H1 (cell line): Measurements from ENCODE around the gene RELT. TPM values are rescaled to one million over a fixed set of nuclear protein-coding genes. Genes with fewer than 3 reads are reported as not detected.

Experiments used
- CTCF ChIA-PET: fragments of 300-600 bp; sonication (Branson Sonifier 250); formaldehyde crosslinking; loops from one replicate; lab custom pipeline; 2021; ENCODE audit not compliant: partially characterized antibody; lab: Charles Lee
- POLR2A ChIA-PET: fragments of 300-600 bp; sonication (Branson Sonifier 250); formaldehyde crosslinking; loops from one replicate; lab custom pipeline; 2021; ENCODE audit warnings: inconsistent platforms; ENCODE audit not compliant: partially characterized antibody; lab: Charles Lee
- DNase-seq, 2 experiments: peaks; one replicate each; pipeline versions ENCODE4 v3.0.0 to v3.0.0-alpha.2; 2010 to 2022; ENCODE audit warnings: low spot score in 2 of 2, low read depth in 1 of 2, mixed read lengths in 1 of 2
- FAIRE-seq: peaks from 2 replicates; lab custom pipeline; 2011; peaks lifted over from hg19 to GRCh38; lab: Jason Lieb, UNC
- H2AFZ ChIP-seq: 2 replicates; pipeline ENCODE4 v1.8.1; 2012; ENCODE audit warnings: low read length, inconsistent platforms
- H2AK5ac ChIP-seq: 2 replicates; pipeline ENCODE4 v1.6.1; 2013; ENCODE audit warnings: low read depth, low read length
- H2BK120ac ChIP-seq: replicated peaks from 2 replicates; pipeline ENCODE3; 2013; ENCODE audit warnings: low read depth, low read length, inconsistent platforms
- H2BK12ac ChIP-seq: 2 replicates; pipeline ENCODE4 v1.6.1; 2013; ENCODE audit warnings: low read depth, low read length
- H2BK15ac ChIP-seq: 2 replicates; pipeline ENCODE4 v1.6.1; 2013; ENCODE audit warnings: low read length
- H2BK20ac ChIP-seq: 2 replicates; pipeline ENCODE4 v1.6.1; 2013; ENCODE audit warnings: low read length
- H2BK5ac ChIP-seq: 2 replicates; pipeline ENCODE4 v1.6.1; 2013; ENCODE audit warnings: low read depth, low read length
- H3K14ac ChIP-seq: 2 replicates; pipeline ENCODE4 v1.6.1; 2013; ENCODE audit warnings: inconsistent platforms; ENCODE audit not compliant: insufficient read length
- H3K18ac ChIP-seq: 2 replicates; pipeline ENCODE4 v1.6.1; 2013; ENCODE audit warnings: low read length; ENCODE audit errors: extremely low read depth
- H3K23ac ChIP-seq: 2 replicates; pipeline ENCODE4 v1.6.1; 2013; ENCODE audit warnings: inconsistent platforms; ENCODE audit not compliant: insufficient read length
- H3K23me2 ChIP-seq: 2 replicates; pipeline ENCODE4 v1.6.1; 2013; ENCODE audit warnings: low read depth, low read length
- H3K27ac ChIP-seq: 2 replicates; pipeline ENCODE4 v1.6.1; 2011; ENCODE audit warnings: low read depth, low read length, inconsistent platforms
- H3K27me3 ChIP-seq, 4 experiments: replicated peaks in 1 of 4; 1 replicate in 1 of 4; 2 replicates in 3 of 4; pipeline versions ENCODE4 v1.6.1 to v1.8.1; 2011 to 2013; ENCODE audit warnings: low read length in 3 of 4, mild to moderate bottlenecking in 3 of 4, inconsistent platforms in 2 of 4, mixed read lengths in 2 of 4, moderate library complexity in 1 of 4; ENCODE audit not compliant: control insufficient read depth in 3 of 4, insufficient read depth in 3 of 4; ENCODE audit errors: extremely low read depth in 1 of 4
- H3K36me3 ChIP-seq, 4 experiments: 2 replicates each; pipeline versions ENCODE4 v1.6.1 to v1.8.1; 2011 to 2013; ENCODE audit warnings: mild to moderate bottlenecking in 4 of 4, low read length in 3 of 4, moderate library complexity in 2 of 4, control low read depth in 1 of 4, inconsistent platforms in 1 of 4; ENCODE audit not compliant: insufficient read depth in 4 of 4, control insufficient read depth in 2 of 4
- H3K4ac ChIP-seq: replicated peaks from 2 replicates; pipeline ENCODE3; 2013; ENCODE audit warnings: low read length, low read depth, mixed read lengths, inconsistent platforms; ENCODE audit not compliant: insufficient read length
- H3K4me1 ChIP-seq, 4 experiments: replicated peaks in 1 of 4; 1 replicate in 1 of 4; 2 replicates in 3 of 4; pipeline versions ENCODE4 v1.6.1 to v1.8.1; 2011 to 2013; ENCODE audit warnings: low read length in 3 of 4, inconsistent platforms in 2 of 4, mixed read lengths in 1 of 4; ENCODE audit not compliant: insufficient read depth in 4 of 4, control insufficient read depth in 3 of 4
- H3K4me2 ChIP-seq, 2 experiments: 2 replicates each; pipeline versions ENCODE4 v1.6.1 to v1.8.1; 2011 to 2013; ENCODE audit warnings: low read depth in 2 of 2, low read length in 2 of 2, control low read depth in 1 of 2, inconsistent platforms in 1 of 2, mild to moderate bottlenecking in 1 of 2; ENCODE audit not compliant: insufficient read depth in 1 of 2
- H3K4me3 ChIP-seq, 4 experiments: fragments of 200-600, 300-600 bp in 1 of 4; sonication (generic), shearing (Covaris generic), sonication (Bioruptor Twin) in 1 of 4; 2 replicates each; pipeline versions ENCODE4 v1.5.1 to v1.8.1; 2011 to 2016; ENCODE audit warnings: low read length in 4 of 4, low read depth in 3 of 4, control low read depth in 2 of 4, inconsistent platforms in 2 of 4, mild to moderate bottlenecking in 2 of 4, mixed read lengths in 1 of 4, moderate library complexity in 1 of 4; ENCODE audit not compliant: insufficient read depth in 2 of 4; ENCODE audit errors: extremely low read depth in 1 of 4
- H3K56ac ChIP-seq: replicated peaks from 2 replicates; pipeline ENCODE3; 2013; ENCODE audit warnings: low read depth, mild to moderate bottlenecking, mixed read lengths, low read length, inconsistent platforms; ENCODE audit not compliant: insufficient read length
- H3K79me1 ChIP-seq: 2 replicates; pipeline ENCODE4 v1.6.1; 2013; ENCODE audit warnings: low read depth, low read length, control low read depth
- H3K79me2 ChIP-seq, 2 experiments: 2 replicates each; pipeline versions ENCODE4 v1.6.1 to v1.8.1; 2012 to 2013; ENCODE audit warnings: low read length in 2 of 2, mild to moderate bottlenecking in 2 of 2, inconsistent platforms in 1 of 2; ENCODE audit not compliant: insufficient read depth in 2 of 2, control insufficient read depth in 1 of 2
- H3K9ac ChIP-seq, 4 experiments: replicated peaks in 1 of 4; 1 replicate in 1 of 4; 2 replicates in 3 of 4; pipeline versions ENCODE4 v1.6.1 to v1.8.1; 2011 to 2013; ENCODE audit warnings: low read depth in 3 of 4, low read length in 3 of 4, control low read depth in 2 of 4, mild to moderate bottlenecking in 2 of 4, moderate library complexity in 2 of 4, inconsistent platforms in 1 of 4; ENCODE audit errors: extremely low read depth in 1 of 4
- H3K9me3 ChIP-seq, 2 experiments: 2 replicates each; pipeline versions ENCODE4 v1.6.1 to v1.8.1; 2012 to 2013; ENCODE audit warnings: mild to moderate bottlenecking in 2 of 2, moderate library complexity in 2 of 2, control low read depth in 1 of 2, inconsistent platforms in 1 of 2, low read depth in 1 of 2, low read length in 1 of 2, mixed read lengths in 1 of 2; ENCODE audit not compliant: insufficient read depth in 2 of 2
- H4K20me1 ChIP-seq, 2 experiments: replicated peaks in 1 of 2; 2 replicates each; pipeline versions ENCODE3 to v1.8.1; 2011 to 2013; ENCODE audit warnings: inconsistent platforms in 2 of 2, low read length in 2 of 2, mild to moderate bottlenecking in 1 of 2; ENCODE audit not compliant: insufficient read depth in 2 of 2, control insufficient read depth in 1 of 2
- H4K5ac ChIP-seq: 2 replicates; pipeline ENCODE4 v1.6.1; 2013; ENCODE audit warnings: low read length, low read depth, mixed read lengths, inconsistent platforms; ENCODE audit not compliant: insufficient read length
- H4K8ac ChIP-seq: 2 replicates; pipeline ENCODE4 v1.8.0; 2013; ENCODE audit warnings: mild to moderate bottlenecking, moderate library complexity, low read length, inconsistent platforms; ENCODE audit not compliant: insufficient read depth; ENCODE audit errors: extremely low read depth
- H4K91ac ChIP-seq: replicated peaks from 2 replicates; pipeline ENCODE3; 2013; ENCODE audit warnings: low read length, mixed read lengths, inconsistent platforms; ENCODE audit not compliant: insufficient read length
- CBX8 ChIP-seq: fragments of 300-800, 300-1000 bp; sonication (generic); IDR thresholded peaks from 2 replicates; pipeline ENCODE4 v1.7.1; 2016; ENCODE audit warnings: low read depth, low read length, borderline replicate concordance
- CTBP2 ChIP-seq: IDR thresholded peaks from 2 replicates; pipeline ENCODE4 v1.7.0; 2011; ENCODE audit warnings: borderline replicate concordance, mild to moderate bottlenecking, moderate library complexity, mixed read lengths, low read length; ENCODE audit not compliant: insufficient read depth, insufficient read length
- EZH2 ChIP-seq: fragments of 200-600 bp; sonication (generic); IDR thresholded peaks from 2 replicates; pipeline ENCODE4 v1.7.1; 2012; ENCODE audit warnings: low read depth, mild to moderate bottlenecking, moderate library complexity, low read length, inconsistent platforms; ENCODE audit not compliant: severe bottlenecking
- GTF2F1 ChIP-seq: IDR thresholded peaks from 2 replicates; pipeline ENCODE4 v1.6.1; 2012; ENCODE audit warnings: low read depth, low read length, improper control_type of control experiment, borderline replicate concordance
- PHF8 ChIP-seq: fragments of 200-600 bp; sonication (generic); conservative IDR thresholded peaks from 2 replicates; pipeline ENCODE4 v1.7.1; 2012; ENCODE audit warnings: low read depth, mild to moderate bottlenecking, inconsistent platforms, low read length, moderate library complexity
- RAD21 ChIP-seq, 2 experiments: IDR thresholded peaks in 1 of 2; conservative IDR thresholded peaks in 1 of 2; 2 replicates each; pipeline ENCODE4 v1.6.1; 2011; ENCODE audit warnings: low read depth in 2 of 2, low read length in 2 of 2, improper control_type of control experiment in 1 of 2, inconsistent platforms in 1 of 2, mild to moderate bottlenecking in 1 of 2, moderate library complexity in 1 of 2
- RNF2 ChIP-seq: fragments of 200-900, 300-1000 bp; sonication (generic); IDR thresholded peaks from 2 replicates; pipeline ENCODE4 v1.7.1; 2016; ENCODE audit warnings: borderline replicate concordance, low read depth, mild to moderate bottlenecking, antibody characterized with exemption, low read length; ENCODE audit not compliant: poor library complexity, severe bottlenecking; ENCODE audit errors: missing control alignments
- TCF12 ChIP-seq: IDR thresholded peaks from 2 replicates; pipeline ENCODE4 v1.6.1; 2011; ENCODE audit warnings: low read depth, mild to moderate bottlenecking, low read length
- ZNF274 ChIP-seq: IDR thresholded peaks from 2 replicates; pipeline ENCODE4 v1.7.0; 2012; ENCODE audit warnings: low read length, borderline replicate concordance; ENCODE audit errors: extremely low read depth
- WGBS, 2 experiments: shearing (Covaris generic) in 1 of 2; methylation state at CpG; one replicate each; pipeline versions ENCODE4 v1.1.6 to v1.1.7; 2013 to 2015; ENCODE audit warnings: low lambda C conversion rate in 2 of 2, mixed read lengths in 2 of 2, inconsistent platforms in 1 of 2, low coverage in 1 of 2, missing lambda C conversion rate in 1 of 2; ENCODE audit not compliant: insufficient replicate concordance in 2 of 2, insufficient coverage in 1 of 2, insufficient read length in 1 of 2; ENCODE audit errors: extremely low coverage in 1 of 2, missing lambda C conversion rate in 1 of 2; 5-methylcytosine and 5-hydroxymethylcytosine counted together
- polyA plus RNA-seq, 7 experiments: library from polyadenylated mRNA; depleted of rRNA in 3 of 7; stranded (reverse) in 5 of 7; unstranded in 2 of 7; fragments of >200 nt in 5 of 7; fragments of 200-250 nt in 2 of 7; gene quantifications; 1 replicate in 5 of 7; 2 replicates in 1 of 7; 4 replicates in 1 of 7; pipeline versions ENCODE4 v1.2.1 to v1.2.3, GENCODE V29; 2011 to 2013; ENCODE audit warnings: missing spikeins in 2 of 7, mixed read lengths in 2 of 7
- total RNA-seq: library from RNA; stranded (reverse); fragmentation: NEBNext Ultra II Directional; extraction: Animal tissue kit (Norgen Biotek cat#: 25700); gene quantifications from 2 replicates; pipeline ENCODE4 v1.2.1, GENCODE V29; 2021

Gene RELT
- total and polyA plus RNA-seq, 2 of the 8 experiments (the other 6 are each of a cell fraction or from before 2014, with no cell fraction given): 3.4 to 5.7 TPM

DNA sequence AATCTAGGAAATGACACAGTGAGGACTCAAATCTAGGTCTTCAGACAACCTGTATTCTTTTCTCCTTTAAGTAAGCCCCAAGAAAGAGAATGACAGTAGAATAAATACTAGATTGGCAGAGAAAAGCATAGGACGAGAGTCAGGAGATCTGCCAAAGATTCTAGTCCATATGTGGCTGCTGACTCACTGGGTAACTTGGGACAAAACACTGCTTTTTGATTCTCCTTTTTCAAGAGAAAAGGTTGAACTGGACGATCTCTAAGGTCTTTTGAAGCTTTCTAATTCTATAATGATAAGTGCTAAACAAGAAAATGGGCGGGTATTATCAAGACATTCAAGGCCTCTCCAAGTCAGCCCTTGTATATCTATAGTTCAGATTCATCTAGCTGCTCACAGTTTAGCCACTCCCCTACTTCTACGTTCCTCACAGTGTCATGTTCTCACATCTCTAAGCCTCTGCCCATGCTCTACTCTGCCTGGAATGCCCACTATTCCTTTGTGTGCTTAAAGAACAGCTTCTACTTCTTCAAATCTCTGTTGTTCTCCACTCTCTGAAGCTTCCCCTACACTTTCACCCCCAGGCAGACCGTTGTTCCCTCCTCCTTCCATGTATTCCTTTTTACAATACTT is 53.0 kb downstream of the RELT start:
- H4K8ac ChIP-seq: no peak overlapping the region
- H3K23ac ChIP-seq: no peak overlapping the region
- no peaks in the 10 kb centered on the region for H3K9me3 ChIP-seq
- H4K91ac ChIP-seq: no peak overlapping the region
- H3K4ac ChIP-seq: no peak overlapping the region
- no peak overlapping the region for H2AK5ac ChIP-seq
- 86% methylated on average over 5 of the region's 5 CpGs; no CpG with 5 or more reads in 1 of the 2 experiments for WGBS, 2 experiments
- H2BK12ac ChIP-seq: no peak overlapping the region
- ChIA-PET CTCF (interaction anchor here (0.5 to 2.0 kb wide), 7 partner anchors 10 to 231 kb away, joined by 3 to 6 read pairs (median 3); no protein-coding TSS in a partner anchor), POLR2A (interaction anchor here (1.3 kb wide), 1 partner anchor 208 kb away, joined by 4 read pairs; no protein-coding TSS in a partner anchor)
- H3K4me2 ChIP-seq: no peak overlapping the region
- no peak overlapping the region for H2BK120ac ChIP-seq
- H3K27me3 ChIP-seq: no peaks in the 10 kb centered on the region
- H3K4me3 ChIP-seq: no peak overlapping the region
- H4K20me1 ChIP-seq: no peaks in the 10 kb centered on the region
- H2BK15ac ChIP-seq: no peak overlapping the region
- H3K9ac ChIP-seq: no peak overlapping the region
- no peaks in the 10 kb centered on the region for H3K23me2 ChIP-seq
- H3K18ac ChIP-seq: no peak overlapping the region
- no peaks in the 10 kb centered on the region for H3K79me1 ChIP-seq
- no peaks in the 10 kb centered on the region for H3K36me3 ChIP-seq
- no peaks in the 10 kb centered on the region for H3K4me1 ChIP-seq
- no peak overlapping the region for H2BK20ac ChIP-seq
- no peak overlapping the region for H4K5ac ChIP-seq
- H2AFZ ChIP-seq: no peak overlapping the region
- no peak overlapping the region for H3K14ac ChIP-seq
- no peak overlapping the region for H2BK5ac ChIP-seq
- no peak overlapping the region for H3K56ac ChIP-seq
- H3K27ac ChIP-seq: no peak overlapping the region
- DNase-seq (no peak), FAIRE-seq (no peak)
- H3K79me2 ChIP-seq: no peaks in the 10 kb centered on the region
- TF ChIP-seq RNF2 (no peak), EZH2 (no peak), TCF12 (no peak), CBX8 (no peak), RAD21 (IDR thresholded peaks at IDR 0.05 in 1 of 2, conservative IDR thresholded peaks at IDR 0.05 in 1 of 2; ENCODE audit: low read depth in 2 of 2, low read length in 2 of 2) (no peak), GTF2F1 (no peak), PHF8 (no peak), ZNF274 (no peak), CTBP2 (no peak)
